Measurements from ENCODE around the gene APBA2.

Gene APBA2

DNA sequence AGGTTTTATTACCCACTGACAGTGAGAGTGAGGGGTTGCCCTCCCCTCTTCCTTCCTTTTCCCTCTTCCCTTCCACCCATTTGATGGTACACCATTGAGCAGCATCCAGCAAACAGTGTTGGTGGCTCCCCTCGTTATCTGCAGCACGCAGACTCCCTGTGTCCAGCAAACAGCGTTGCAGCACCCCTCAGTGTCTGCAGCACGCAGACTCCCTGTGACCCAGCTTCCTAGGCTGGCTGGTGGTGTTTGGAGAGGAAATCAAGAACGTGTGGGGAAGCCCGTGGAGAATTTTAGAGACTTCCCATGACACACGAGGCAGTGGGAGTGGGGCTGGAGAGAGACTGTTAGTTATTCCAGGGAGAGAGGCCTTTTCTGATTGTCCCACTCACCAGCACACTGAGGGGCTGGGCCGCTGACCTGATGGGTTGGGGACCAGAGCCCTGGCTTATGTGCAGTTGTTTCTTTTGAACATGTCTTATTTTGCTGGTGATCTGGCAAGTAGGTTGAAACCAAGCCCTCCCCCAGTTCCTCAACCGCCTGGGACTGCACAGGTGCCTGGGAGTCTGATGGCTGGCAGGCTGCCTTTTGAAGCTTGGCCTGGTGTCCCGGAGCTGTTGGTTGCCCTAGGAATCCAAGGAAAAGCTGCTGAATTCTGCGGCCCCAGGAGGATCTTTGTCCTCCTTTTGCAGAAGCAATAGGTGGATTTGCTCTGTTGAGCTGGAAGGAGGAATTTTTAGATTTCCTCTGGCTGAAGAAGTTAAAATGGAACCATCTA lies 19.0 kb downstream of the APBA2 start:
- in situ Hi-C loops (cut with HindIII; ENCODE audit: low pct_ligation_motif_present, low pct_unique_long_range_greater_than_20kb, low sequenced_read_pairs) = no loop called here
- no peak for DNase-seq

GRCh38 chr15:28907338-28907960 lies 21.7 kb downstream of the APBA2 start:
- DNase-seq = no peak
- in situ Hi-C loops (cut with HindIII; ENCODE audit: low pct_ligation_motif_present, low pct_unique_long_range_greater_than_20kb, low sequenced_read_pairs) = no loop called here

DNA sequence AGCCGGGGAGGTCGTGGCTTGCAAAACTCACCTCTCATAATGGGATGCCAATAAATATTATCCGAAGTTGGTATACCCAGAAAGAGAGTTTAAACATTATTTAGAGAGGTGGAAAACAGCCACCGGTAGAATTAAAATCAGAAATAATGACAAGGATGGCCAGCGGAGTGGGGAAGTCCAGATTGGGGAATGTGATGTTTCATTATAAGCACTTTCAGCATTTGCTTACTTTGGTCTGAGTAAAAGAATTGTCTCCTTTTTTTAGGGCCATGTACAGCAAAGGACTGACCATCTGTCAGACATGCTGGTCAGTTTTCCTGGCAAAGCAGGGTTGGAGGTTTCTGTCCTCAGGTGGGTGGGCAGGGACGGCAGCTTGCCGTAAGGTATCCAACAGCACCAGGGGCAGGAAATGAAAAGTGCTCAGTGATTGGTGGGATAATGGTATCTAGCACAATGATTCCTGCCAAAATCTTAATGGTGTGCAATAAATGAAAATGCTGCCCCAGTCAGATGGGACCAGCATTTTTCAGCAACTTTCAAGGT lies 24.3 kb downstream of the APBA2 start:
- in situ Hi-C loops (cut with HindIII; ENCODE audit: low pct_ligation_motif_present, low pct_unique_long_range_greater_than_20kb, low sequenced_read_pairs) = no loop called here
- DNase-seq = no peak

- in situ Hi-C loops (cut with HindIII; ENCODE audit: low pct_ligation_motif_present, low pct_unique_long_range_greater_than_20kb, low sequenced_read_pairs) = no loop called here
- DNase-seq = no peak
These were observed 25.6 kb downstream of the APBA2 start for GRCh38 chr15:28911310-28911931.

DNA sequence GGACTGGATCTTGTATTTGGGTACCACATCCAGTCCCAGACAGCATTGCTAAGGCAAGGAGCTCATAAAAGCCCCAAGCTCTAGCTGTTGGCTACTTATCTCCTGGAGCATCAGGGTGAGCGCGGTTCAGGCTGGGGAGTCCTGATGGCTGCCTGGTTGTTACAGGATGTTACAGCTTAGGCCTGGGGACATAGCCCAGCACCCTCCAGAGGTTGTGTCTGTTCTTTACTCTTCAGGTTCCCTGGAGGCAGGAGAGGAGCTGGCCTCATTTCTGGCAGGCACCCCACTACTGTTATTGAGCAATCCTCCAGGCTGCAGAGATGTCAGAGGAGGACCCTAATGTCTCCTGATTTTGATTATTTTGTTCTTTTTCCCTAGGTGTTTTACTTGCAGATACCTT lies 26.6 kb downstream of the APBA2 start:
- in situ Hi-C loops (cut with HindIII; ENCODE audit: low pct_ligation_motif_present, low pct_unique_long_range_greater_than_20kb, low sequenced_read_pairs) = no loop called here

DNA sequence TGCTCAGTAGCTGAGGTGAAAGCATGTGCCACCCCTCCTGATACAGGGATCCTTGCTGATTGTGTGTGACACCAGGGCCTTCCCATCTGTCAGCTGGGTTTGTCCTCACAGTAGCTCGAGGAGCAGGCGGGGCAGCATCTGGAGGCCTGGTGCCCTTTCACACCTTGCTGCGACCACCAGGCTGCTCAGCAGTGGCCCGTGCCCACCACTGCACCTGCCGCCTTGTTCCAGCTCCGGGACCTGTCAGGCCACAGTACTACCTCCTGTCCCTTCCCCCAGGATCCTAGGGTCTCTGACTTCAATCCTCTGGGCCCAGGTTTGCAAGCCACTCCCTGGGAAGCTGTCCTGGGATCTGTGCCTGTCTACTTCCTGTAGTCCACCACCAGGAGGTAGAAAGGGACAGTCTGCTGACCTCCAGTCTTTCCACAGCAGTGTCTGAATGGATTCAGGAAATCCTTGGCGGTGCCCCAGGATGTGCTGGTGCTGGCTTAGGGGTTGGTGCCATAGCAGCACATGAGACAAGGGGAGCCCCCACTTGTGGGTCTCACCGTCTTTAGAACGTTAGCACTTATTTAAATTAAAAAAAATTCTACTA lies 27.5 kb downstream of the APBA2 start:
- in situ Hi-C loops (cut with HindIII; ENCODE audit: low pct_ligation_motif_present, low pct_unique_long_range_greater_than_20kb, low sequenced_read_pairs) = no loop called here
- DNase-seq = no peak

More for the DNA sequence above, 26.6 kb downstream of the APBA2 start:
- no peak for DNase-seq

- no peak for DNase-seq
- in situ Hi-C loops (cut with HindIII; ENCODE audit: low pct_ligation_motif_present, low pct_unique_long_range_greater_than_20kb, low sequenced_read_pairs) = no loop called here
These were observed 28.3 kb downstream of the APBA2 start for GRCh38 chr15:28914046-28914445.

DNA sequence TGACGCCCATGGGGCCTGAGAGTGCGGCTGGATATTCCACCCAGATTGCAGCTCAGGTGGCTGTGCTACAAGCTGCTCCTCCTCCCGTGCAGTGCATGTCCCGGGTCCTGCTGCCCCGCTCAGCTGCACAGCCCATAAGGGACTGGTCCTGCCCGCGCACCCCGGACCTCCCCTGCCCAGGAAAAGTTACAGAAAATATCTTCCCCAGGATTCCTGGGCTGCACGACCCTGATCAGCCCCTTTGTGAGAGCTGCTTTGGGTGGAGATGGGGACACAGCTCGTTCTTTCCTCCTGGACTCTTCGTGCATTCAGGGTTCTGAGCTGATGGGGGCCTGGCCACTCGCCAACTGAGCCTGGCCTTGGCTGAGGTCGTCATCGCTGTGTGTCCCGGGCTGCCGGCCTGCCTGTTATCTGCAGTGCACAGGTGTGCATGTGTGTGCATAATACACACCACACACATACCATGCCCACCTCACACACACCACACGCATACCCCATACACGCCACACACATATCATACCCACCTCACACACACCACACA lies 28.8 kb downstream of the APBA2 start:
- in situ Hi-C loops (cut with HindIII; ENCODE audit: low pct_ligation_motif_present, low pct_unique_long_range_greater_than_20kb, low sequenced_read_pairs) = no loop called here
- DNase-seq = no peak

DNA sequence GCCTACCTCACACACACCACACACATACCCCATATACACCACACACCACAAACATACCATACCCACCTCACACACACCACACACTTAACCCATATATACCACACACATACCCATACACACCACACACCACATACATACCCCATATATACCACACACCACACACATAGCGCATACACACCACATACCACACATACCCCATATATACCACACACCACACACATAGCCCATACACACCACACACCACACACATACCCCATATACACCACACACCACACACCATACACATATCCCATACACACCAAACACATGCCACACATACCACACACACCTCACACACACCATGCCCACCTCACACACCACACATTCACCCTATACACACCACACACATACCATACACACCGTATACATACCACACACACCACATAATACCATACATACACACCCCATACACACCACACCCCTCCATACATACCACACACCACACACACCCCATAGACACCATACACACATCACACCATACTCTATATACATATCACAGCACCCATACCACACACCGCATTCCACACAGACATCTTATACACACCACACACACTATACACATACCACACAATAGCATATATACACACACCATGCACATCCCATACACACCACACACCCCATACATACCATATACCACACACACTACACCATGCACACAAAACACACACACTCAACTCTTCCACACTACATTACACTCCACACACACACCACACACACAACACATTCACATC lies 29.5 kb downstream of the APBA2 start:
- in situ Hi-C loops (cut with HindIII; ENCODE audit: low pct_ligation_motif_present, low pct_unique_long_range_greater_than_20kb, low sequenced_read_pairs) = no loop called here
- DNase-seq = no peak

DNA sequence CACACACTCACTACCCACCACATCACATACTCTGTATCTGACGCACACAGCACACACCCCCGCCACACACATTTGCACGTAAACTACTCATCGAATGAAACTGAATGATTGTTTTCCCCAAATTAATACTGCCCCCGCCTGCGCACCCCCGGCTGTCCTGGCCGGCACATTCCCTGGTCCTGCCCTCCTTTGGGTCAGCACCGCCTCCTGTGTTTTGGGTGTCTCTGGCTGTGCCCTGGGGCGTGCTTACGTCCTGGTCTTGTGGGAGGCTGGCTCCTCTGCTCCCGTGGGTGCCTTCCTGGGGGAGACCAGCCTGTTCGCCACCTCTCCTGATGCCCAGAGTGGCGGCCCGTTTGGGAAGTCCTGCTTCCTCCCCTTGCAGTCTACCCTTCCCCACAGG lies 30.2 kb downstream of the APBA2 start:
- in situ Hi-C loops (cut with HindIII; ENCODE audit: low pct_ligation_motif_present, low pct_unique_long_range_greater_than_20kb, low sequenced_read_pairs) = no loop called here
- no peak for DNase-seq

GRCh38 chr15:28917791-28918140 lies 32.0 kb downstream of the APBA2 start:
- in situ Hi-C loops (cut with HindIII; ENCODE audit: low pct_ligation_motif_present, low pct_unique_long_range_greater_than_20kb, low sequenced_read_pairs) = no loop called here
- DNase-seq = no peak

DNA sequence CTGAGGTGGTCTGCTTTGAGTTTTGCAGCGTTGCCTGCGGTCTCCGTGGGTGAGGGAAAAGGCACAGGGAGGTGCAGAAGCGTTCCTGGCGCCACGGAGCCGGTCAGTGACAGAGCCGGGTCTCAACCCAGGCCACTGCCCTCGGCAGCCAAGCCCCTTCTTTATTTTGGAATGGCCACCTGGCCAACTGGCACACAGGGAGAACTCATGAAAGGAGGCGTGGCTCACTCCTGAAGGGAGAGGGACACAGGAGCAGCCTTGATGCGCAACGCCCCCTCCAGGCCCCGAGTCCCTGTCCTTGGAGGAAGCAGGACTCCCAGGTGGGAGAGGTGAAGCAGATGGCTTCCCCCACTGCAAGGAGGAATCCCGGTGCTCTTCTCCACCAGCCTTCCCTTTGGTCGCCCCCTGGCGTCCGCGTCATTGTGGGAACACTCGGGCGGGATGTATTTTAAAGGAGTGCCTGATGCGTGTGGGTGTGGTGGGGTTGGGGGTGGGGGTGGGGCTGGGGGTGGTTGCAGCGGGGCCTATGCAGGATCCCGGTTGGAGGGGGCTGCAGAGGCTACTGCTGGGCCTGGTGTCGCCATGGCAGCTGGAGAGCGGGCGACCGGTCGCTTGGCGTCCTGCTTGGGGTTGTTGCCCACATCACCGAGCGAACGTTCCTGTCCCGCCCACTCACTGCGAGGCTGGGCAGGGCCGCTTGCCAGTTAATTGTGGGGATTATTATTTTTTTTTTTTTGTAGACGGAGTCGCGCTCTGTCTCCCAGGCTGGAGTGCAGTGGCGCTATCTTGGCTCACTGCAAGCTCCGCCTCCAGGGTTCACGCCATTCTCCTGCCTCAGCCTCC lies 32.6 kb downstream of the APBA2 start:
- DNase-seq = no peak
- in situ Hi-C loops (cut with HindIII; ENCODE audit: low pct_ligation_motif_present, low pct_unique_long_range_greater_than_20kb, low sequenced_read_pairs) = no loop called here

DNA sequence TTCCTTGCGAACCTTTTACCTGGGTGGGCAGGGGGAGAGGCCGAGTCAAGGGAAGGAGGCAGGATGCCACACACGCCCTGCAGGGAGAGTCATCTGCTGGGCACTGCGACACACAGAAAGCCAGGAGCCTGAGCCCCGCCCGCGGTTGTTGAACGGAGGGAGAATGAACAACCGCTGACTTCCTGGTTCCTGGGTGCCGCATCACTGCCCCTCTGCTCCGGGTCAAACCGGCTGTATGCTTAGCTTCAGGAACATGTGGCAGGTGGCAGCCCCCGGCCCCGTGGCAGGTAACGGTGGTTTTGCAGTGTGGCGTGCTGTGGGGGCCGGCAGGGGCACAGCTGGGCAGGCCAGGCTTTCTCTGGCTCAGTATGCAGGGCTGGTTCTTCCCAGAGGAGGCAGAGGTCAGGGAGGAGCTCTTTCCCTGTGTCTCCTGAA lies 33.4 kb downstream of the APBA2 start:
- DNase-seq = no peak
- in situ Hi-C loops (cut with HindIII; ENCODE audit: low pct_ligation_motif_present, low pct_unique_long_range_greater_than_20kb, low sequenced_read_pairs) = no loop called here

DNA sequence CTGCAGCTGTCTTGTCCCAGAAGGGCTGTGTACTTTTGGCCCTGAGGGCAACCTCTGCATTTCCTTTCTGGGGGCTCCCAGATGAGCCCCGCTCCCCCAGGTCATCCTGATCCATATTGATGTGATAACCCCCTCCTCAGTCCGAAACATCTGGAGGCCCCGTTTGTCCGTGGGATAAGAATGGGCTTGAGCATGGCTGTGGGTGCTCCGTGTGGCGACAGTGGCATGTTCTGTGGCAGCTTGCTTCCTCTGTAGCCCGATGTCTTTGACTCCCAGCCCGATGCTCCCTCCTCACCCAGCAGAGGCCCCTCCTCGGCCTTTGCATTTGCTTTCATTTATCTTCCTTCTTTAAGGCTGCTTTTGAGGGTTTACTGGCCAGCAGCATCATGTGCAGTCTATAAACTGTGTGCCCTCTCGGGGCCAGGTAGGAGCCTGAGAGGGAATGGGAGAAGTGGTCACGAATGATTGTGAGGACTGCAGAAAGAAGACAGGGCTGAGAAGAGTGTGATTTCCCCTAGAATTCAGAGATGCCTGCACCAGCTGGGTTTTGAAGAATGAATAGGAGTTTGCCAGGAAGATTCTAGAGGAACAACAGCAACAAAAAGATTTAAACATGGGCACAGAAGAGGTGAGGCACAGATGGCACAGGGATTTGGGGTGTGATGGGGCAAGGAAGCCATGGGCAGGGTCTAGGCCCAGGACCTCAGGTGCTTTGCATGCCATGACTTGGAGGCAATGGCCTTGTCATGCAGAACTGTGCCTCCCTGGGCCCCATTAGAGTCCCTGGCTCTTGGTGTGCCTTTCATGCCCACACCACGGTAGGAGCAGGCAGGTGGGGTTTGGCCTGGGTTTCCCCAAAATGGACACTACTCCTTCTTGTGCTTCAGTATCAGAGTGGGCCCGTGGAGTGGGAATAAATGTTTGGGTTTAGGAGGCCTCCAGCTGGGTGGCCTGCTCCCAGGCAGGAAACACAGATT lies 34.2 kb downstream of the APBA2 start:
- in situ Hi-C loops (cut with HindIII; ENCODE audit: low pct_ligation_motif_present, low pct_unique_long_range_greater_than_20kb, low sequenced_read_pairs) = no loop called here
- DNase-seq = no peak

- DNase-seq = no peak
These were observed 35.1 kb downstream of the APBA2 start for GRCh38 chr15:28920781-28921331.

DNA sequence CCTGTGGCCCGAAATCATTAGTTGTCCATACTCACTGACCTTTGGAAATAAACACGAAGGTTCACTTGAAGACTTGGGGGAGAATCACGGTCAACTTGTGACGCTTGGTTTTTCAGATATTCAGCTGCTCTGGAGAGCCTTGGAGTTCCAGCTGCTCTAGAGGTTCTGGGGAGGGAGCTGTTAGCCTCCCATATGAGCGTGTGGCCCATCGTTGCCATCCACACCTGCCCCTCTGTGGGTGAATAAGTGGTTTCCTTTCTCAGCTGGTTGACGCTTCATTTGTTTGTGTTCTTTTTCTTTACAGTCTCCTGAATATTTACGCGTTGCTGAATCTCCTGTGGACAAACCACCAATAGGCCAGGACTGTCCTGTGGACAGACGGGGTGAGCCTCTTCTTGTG lies 35.6 kb downstream of the APBA2 start:
- in situ Hi-C loops (cut with HindIII; ENCODE audit: low pct_ligation_motif_present, low pct_unique_long_range_greater_than_20kb, low sequenced_read_pairs) = no loop called here

More at GRCh38 chr15:28920781-28921331, 35.1 kb downstream of the APBA2 start:
- in situ Hi-C loops (cut with HindIII; ENCODE audit: low pct_ligation_motif_present, low pct_unique_long_range_greater_than_20kb, low sequenced_read_pairs) = no loop called here

More for the DNA sequence above, 35.6 kb downstream of the APBA2 start:
- no peak for DNase-seq

All from ACHN (cell line).